K562 (cell line): ENCODE data around the gene IMMP2L. TPM values are rescaled to one million over a fixed set of nuclear protein-coding genes. Genes with fewer than 3 reads are reported as not detected.

Experiments
- ATAC-seq: fragments of 200-7000 bp; cut with Tn5 transposase; 3 replicates; pipeline ENCODE4 v1.9.1; 2020; ENCODE audit warnings: moderate library complexity
- BruUV-seq: library from RNA; stranded (reverse); fragments of 400-500 nt; replicated peaks from 2 replicates; lab custom pipeline; 2021; lab: Mats Ljungman, UMichigan
- CTCF ChIA-PET: fragments of 300-600 bp; formaldehyde crosslinking; extraction: SDS; loops from one replicate; lab custom pipeline; 2021; ENCODE audit warnings: low intra/inter-chr PET ratio; lab: Yijun Ruan, JAX
- POLR2A ChIA-PET: fragments of 300-600, 350-650 bp; sonication (Branson Sonifier 250); formaldehyde crosslinking; extraction: SDS; loops from one replicate; lab custom pipeline; 2021; ENCODE audit warnings: antibody characterized with exemption, inconsistent platforms; lab: Yijun Ruan, JAX
- DNase-seq, 4 experiments: peaks; one replicate each; pipeline versions ENCODE4 v3.0.0 to v3.0.0-alpha.2; 2011 to 2018; ENCODE audit warnings: low spot score in 3 of 4, mixed read lengths in 3 of 4; ENCODE audit errors: extremely low read depth in 1 of 4
- FAIRE-seq: peaks from 2 replicates; lab custom pipeline; 2011; peaks lifted over from hg19 to GRCh38; lab: Jason Lieb, UNC
- H2AFZ ChIP-seq: 2 replicates; pipeline ENCODE4 v1.6.0; 2011; ENCODE audit warnings: low read depth, low read length, control low read depth, inconsistent platforms
- H3K27ac ChIP-seq: fragments of 200-600 bp; 3 replicates; pipeline ENCODE4 v1.8.0; 2011; ENCODE audit warnings: low read depth, mild to moderate bottlenecking, control low read depth, inconsistent platforms, low read length, moderate library complexity, mixed read lengths; ENCODE audit errors: extremely low read depth
- H3K27me3 ChIP-seq, 2 experiments: fragments of 300-600 bp in 1 of 2; 2 replicates in 1 of 2; 3 replicates in 1 of 2; pipeline versions ENCODE4 v1.6.0 to v1.8.0; 2011; ENCODE audit warnings: inconsistent platforms in 2 of 2, low read length in 2 of 2, mild to moderate bottlenecking in 1 of 2, mixed read lengths in 1 of 2, moderate library complexity in 1 of 2; ENCODE audit not compliant: control insufficient read depth in 2 of 2, insufficient read depth in 2 of 2
- H3K36me3 ChIP-seq: fragments of 300-600 bp; 3 replicates; pipeline ENCODE4 v1.8.0; 2011; ENCODE audit warnings: mild to moderate bottlenecking, low read length, inconsistent platforms; ENCODE audit not compliant: control insufficient read depth, insufficient read depth
- H3K4me1 ChIP-seq, 2 experiments: fragments of 200-600 bp in 1 of 2; replicated peaks in 1 of 2; 2 replicates in 1 of 2; 3 replicates in 1 of 2; pipeline versions ENCODE4 v1.5.1 to v1.8.0; 2011; ENCODE audit warnings: inconsistent platforms in 2 of 2, low read length in 2 of 2, mild to moderate bottlenecking in 1 of 2, mixed read lengths in 1 of 2, moderate library complexity in 1 of 2; ENCODE audit not compliant: control insufficient read depth in 2 of 2, insufficient read depth in 2 of 2
- H3K4me2 ChIP-seq: 2 replicates; pipeline ENCODE4 v1.6.1; 2011; ENCODE audit warnings: low read length, control low read depth, inconsistent platforms, mixed read lengths; ENCODE audit not compliant: insufficient read depth
- H3K4me3 ChIP-seq: fragments of 200-600 bp; sonication (generic), shearing (Covaris generic); 2 replicates; pipeline ENCODE4 v1.5.1; 2016; ENCODE audit warnings: control low read depth, inconsistent platforms
- H3K79me2 ChIP-seq: fragments of 200-600 bp; 3 replicates; pipeline ENCODE4 v1.8.0; 2011; ENCODE audit warnings: low read length, inconsistent platforms; ENCODE audit not compliant: control insufficient read depth, insufficient read depth
- H3K9ac ChIP-seq, 2 experiments: 2 replicates each; pipeline versions ENCODE4 v1.6.0 to v1.6.1; 2011; ENCODE audit warnings: low read depth in 2 of 2, low read length in 2 of 2, control low read depth in 1 of 2, inconsistent platforms in 1 of 2, mild to moderate bottlenecking in 1 of 2, mixed read lengths in 1 of 2; ENCODE audit not compliant: insufficient read depth in 1 of 2
- H3K9me1 ChIP-seq: one replicate; pipeline ENCODE4 v1.6.0; 2011; ENCODE audit warnings: inconsistent platforms, mild to moderate bottlenecking, low read length, moderate library complexity; ENCODE audit not compliant: control insufficient read depth, insufficient read depth
- H3K9me3 ChIP-seq: replicated peaks from 2 replicates; pipeline ENCODE4 v1.5.1; 2011; ENCODE audit warnings: low read depth, low read length, inconsistent platforms; ENCODE audit not compliant: control insufficient read depth, insufficient read depth
- H4K20me1 ChIP-seq: replicated peaks from 2 replicates; pipeline ENCODE4 v1.6.1; 2011; ENCODE audit warnings: low read length, inconsistent platforms, mixed read lengths; ENCODE audit not compliant: control insufficient read depth, insufficient read depth
- ATF1 ChIP-seq, 2 experiments: fragments of 450-650 bp in 1 of 2; IDR thresholded peaks; 2 replicates each; pipeline ENCODE4 v1.6.1; 2016; ENCODE audit warnings: missing compliant biosample characterization in 1 of 2, missing genetic modification characterization in 1 of 2
- CBX3 ChIP-seq, 2 experiments: IDR thresholded peaks; 1 replicate in 1 of 2; 2 replicates in 1 of 2; pipeline ENCODE4 v1.6.1; 2012; ENCODE audit warnings: inconsistent platforms in 2 of 2, low read length in 2 of 2, borderline replicate concordance in 1 of 2, control low read depth in 1 of 2
- CREM ChIP-seq: IDR thresholded peaks from 2 replicates; pipeline ENCODE4 v1.6.1; 2014; ENCODE audit warnings: antibody characterized with exemption, low read depth
- KLF10 ChIP-seq: fragments of 250-450 bp; sonication (Bioruptor Pico); IDR thresholded peaks from 2 replicates; pipeline ENCODE4 v1.6.1; 2021; ENCODE audit warnings: matching md5 sums
- RBBP5 ChIP-seq: fragments of 200-600 bp; sonication (generic); IDR thresholded peaks from 2 replicates; pipeline ENCODE4 v1.6.1; 2012; ENCODE audit warnings: borderline replicate concordance, mild to moderate bottlenecking, low read length, control low read depth, inconsistent platforms; ENCODE audit not compliant: insufficient read depth, poor library complexity, severe bottlenecking
- RCOR1 ChIP-seq, 2 experiments: IDR thresholded peaks; 2 replicates each; pipeline ENCODE4 v1.6.1; 2012; ENCODE audit warnings: low read depth in 2 of 2, low read length in 2 of 2, borderline replicate concordance in 1 of 2, improper control_type of control experiment in 1 of 2
- STAG1 ChIP-seq: sonication (generic); formaldehyde crosslinking; IDR thresholded peaks from 2 replicates; pipeline ENCODE4 v1.5.0; 2020; ENCODE audit warnings: missing genetic modification reagents, borderline replicate concordance
- TCFL5 ChIP-seq: fragments of 250-450 bp; sonication (Bioruptor Pico); conservative IDR thresholded peaks from 2 replicates; pipeline ENCODE4 v1.6.1; 2021; ENCODE audit warnings: mild to moderate bottlenecking, moderate library complexity, matching md5 sums
- ZNF197 ChIP-seq: fragments of 200-800 bp; sonication (Bioruptor generic); IDR thresholded peaks from 2 replicates; pipeline ENCODE4 v1.6.1; 2016; ENCODE audit warnings: low read depth, missing genetic modification characterization, missing compliant biosample characterization
- ZNF217 ChIP-seq: sonication (generic); formaldehyde crosslinking; IDR thresholded peaks from 2 replicates; pipeline ENCODE4 v1.8.0; 2022; ENCODE audit warnings: mild to moderate bottlenecking, missing genetic modification reagents
- ZNF699 ChIP-seq: fragments of 250-450 bp; sonication (Bioruptor Pico); IDR thresholded peaks from 2 replicates; pipeline ENCODE4 v1.8.0; 2021; ENCODE audit warnings: mild to moderate bottlenecking, moderate library complexity; ENCODE audit not compliant: insufficient replicate concordance
- WGBS: fragments of 100-300 bp; shearing (Covaris generic); methylation state at CpG from one replicate; pipeline ENCODE4 v1.1.6; 2016; ENCODE audit warnings: low coverage, mixed read lengths; ENCODE audit not compliant: insufficient coverage; ENCODE audit errors: missing lambda C conversion rate; 5-methylcytosine and 5-hydroxymethylcytosine counted together
- in situ Hi-C: fragments of 300-500 bp; cut with MboI; formaldehyde crosslinking; loops from 4 replicates; pipeline ENCODE4 v1.15.0; 2018; ENCODE audit warnings: inconsistent platforms, mixed read lengths
- intact Hi-C: fragments of 100-400 bp; cut with micrococcal nuclease; formaldehyde crosslinking; loops from 2 replicates; pipeline ENCODE4 v1.14.2; 2022
- polyA plus RNA-seq, 8 experiments: library from polyadenylated mRNA; depleted of rRNA in 4 of 8; stranded (reverse) in 5 of 8; unstranded in 3 of 8; fragments of >200 nt; fragmentation: Nextera tagmentation in 2 of 8; fragmentation: Illumina TruSeq in 1 of 8; extraction: Ambion mirVana in 2 of 8; extraction: Trizol in 1 of 8; gene quantifications; 2 replicates each; pipeline versions ENCODE4 v1.2.1 to v1.2.3, GENCODE V29; 2011 to 2014; ENCODE audit warnings: inconsistent platforms in 1 of 8, missing spikeins in 1 of 8
- total RNA-seq, 7 experiments: library from RNA; depleted of rRNA in 6 of 7; stranded (reverse); fragments of >200 nt in 6 of 7; fragmentation: Illumina TruSeq in 2 of 7; extraction: Trizol in 2 of 7; gene quantifications; 2 replicates each; pipeline versions ENCODE4 v1.2.1 to v1.2.3, GENCODE V29; 2011 to 2021; ENCODE audit warnings: low replicate concordance in 1 of 7
- TF ChIP-seq, protein P1 (sequence below): fragments of 250-450 bp; sonication (Bioruptor Pico); IDR thresholded peaks from 2 replicates; pipeline ENCODE4 v1.8.0; 2021; ENCODE audit warnings: mild to moderate bottlenecking, moderate library complexity
- TF ChIP-seq, protein P2 (sequence below): sonication (generic); IDR thresholded peaks from 2 replicates; pipeline ENCODE4 v1.6.1; 2016
- TF ChIP-seq, protein P3 (sequence below): fragments of 450-650 bp; IDR thresholded peaks from 2 replicates; pipeline ENCODE4 v1.6.1; 2016; ENCODE audit warnings: mild to moderate bottlenecking
- TF ChIP-seq, protein P4 (sequence below), 3 experiments: IDR thresholded peaks in 2 of 3; conservative IDR thresholded peaks in 1 of 3; 2 replicates each; pipeline ENCODE4 v1.5.1; 2011 to 2012; ENCODE audit warnings: low read length in 3 of 3, mild to moderate bottlenecking in 3 of 3, control low read depth in 2 of 3, improper control_type of control experiment in 1 of 3, inconsistent platforms in 1 of 3, low read depth in 1 of 3, mixed read lengths in 1 of 3, moderate library complexity in 1 of 3; ENCODE audit not compliant: insufficient read depth in 2 of 3

IMMP2L gene
- total and polyA plus RNA-seq, 9 of the 15 experiments (the other 6 are each of a cell fraction or from before 2014, with no cell fraction given), result 29.7 to 116 (median 53.0) TPM

DNA sequence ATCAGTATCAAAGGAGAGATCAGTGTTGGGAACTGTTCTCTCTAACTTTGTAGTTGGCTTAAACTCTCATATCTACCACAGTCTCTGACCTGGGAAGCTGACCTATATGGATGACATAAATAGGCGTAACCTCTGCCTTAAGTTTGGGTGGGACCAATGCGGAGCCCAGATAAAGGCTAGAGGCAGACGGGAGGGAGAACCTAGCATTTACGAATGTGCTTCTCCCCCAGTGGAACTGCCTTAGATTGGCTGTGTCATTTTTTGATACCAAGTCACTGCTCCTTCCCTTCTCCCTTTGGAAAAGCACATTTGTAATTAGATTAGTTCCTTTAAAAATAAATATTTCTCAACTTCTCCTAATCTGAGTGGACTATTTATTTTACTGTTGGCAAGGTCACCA is 495.0 kb downstream of the IMMP2L start:
- ChIA-PET POLR2A (no interaction called here), CTCF (interaction anchor here (0.6 kb wide), 1 partner anchor 23 kb away, joined by 3 read pairs; no protein-coding TSS in a partner anchor)
- 9% methylated on average over 4 of the region's 4 CpGs for WGBS
- Histone ChIP-seq H3K4me2 (no peak overlapping the region), H3K27ac (peak overlapping the region; percentile 2; the same call in 1 of the 3 replicates), H3K9ac (no peak overlapping the region), H3K36me3 (no peaks in the 10 kb centered on the region), H2AFZ (no peak overlapping the region), H3K9me3 (peaks cover 6% of the 10 kb centered on the region; the same call in 1 of the 2 replicates), H4K20me1 (no peaks in the 10 kb centered on the region), H3K4me1 (peaks cover 4 to 10% of the 10 kb centered on the region in 2 experiments; a peak in 3 of 5 replicates), H3K4me3 (no peak overlapping the region), H3K27me3 (no peaks in the 10 kb centered on the region), H3K9me1 (no peaks in the 10 kb centered on the region), H3K79me2 (no peaks in the 10 kb centered on the region)
- ATAC-seq, result peak; percentile 97
- no TSS peak for BruUV-seq
- in situ Hi-C loops, result no loop called here
- FAIRE-seq, result peak; percentile 32
- DNase-seq, result peak; percentile 19 to 72 (median 35)
- intact Hi-C loops, result no loop called here
- TF ChIP-seq, protein P1, sequence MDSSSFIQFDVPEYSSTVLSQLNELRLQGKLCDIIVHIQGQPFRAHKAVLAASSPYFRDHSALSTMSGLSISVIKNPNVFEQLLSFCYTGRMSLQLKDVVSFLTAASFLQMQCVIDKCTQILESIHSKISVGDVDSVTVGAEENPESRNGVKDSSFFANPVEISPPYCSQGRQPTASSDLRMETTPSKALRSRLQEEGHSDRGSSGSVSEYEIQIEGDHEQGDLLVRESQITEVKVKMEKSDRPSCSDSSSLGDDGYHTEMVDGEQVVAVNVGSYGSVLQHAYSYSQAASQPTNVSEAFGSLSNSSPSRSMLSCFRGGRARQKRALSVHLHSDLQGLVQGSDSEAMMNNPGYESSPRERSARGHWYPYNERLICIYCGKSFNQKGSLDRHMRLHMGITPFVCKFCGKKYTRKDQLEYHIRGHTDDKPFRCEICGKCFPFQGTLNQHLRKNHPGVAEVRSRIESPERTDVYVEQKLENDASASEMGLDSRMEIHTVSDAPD, result no peak
- TF ChIP-seq ZNF699 (CRISPR knock-in tag), result no peak
- TF ChIP-seq ZNF197 (CRISPR knock-in tag), result no peak
- TF ChIP-seq, protein P2, sequence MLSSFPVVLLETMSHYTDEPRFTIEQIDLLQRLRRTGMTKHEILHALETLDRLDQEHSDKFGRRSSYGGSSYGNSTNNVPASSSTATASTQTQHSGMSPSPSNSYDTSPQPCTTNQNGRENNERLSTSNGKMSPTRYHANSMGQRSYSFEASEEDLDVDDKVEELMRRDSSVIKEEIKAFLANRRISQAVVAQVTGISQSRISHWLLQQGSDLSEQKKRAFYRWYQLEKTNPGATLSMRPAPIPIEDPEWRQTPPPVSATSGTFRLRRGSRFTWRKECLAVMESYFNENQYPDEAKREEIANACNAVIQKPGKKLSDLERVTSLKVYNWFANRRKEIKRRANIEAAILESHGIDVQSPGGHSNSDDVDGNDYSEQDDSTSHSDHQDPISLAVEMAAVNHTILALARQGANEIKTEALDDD, result peak; percentile 48; the same call in 1 of the 2 replicates
- peak in 1 of 2 experiments; percentile 54; a peak in 1 of 3 replicates for TF ChIP-seq CBX3 (IDR thresholded peaks at IDR 0.05; ENCODE audit: borderline replicate concordance in 1 of 2, low read length in 2 of 2)
- no peak for TF ChIP-seq STAG1 (CRISPR knock-in tag)
- peak in 1 of 2 experiments; percentile 24; a peak in 1 of 4 replicates for TF ChIP-seq RCOR1 (IDR thresholded peaks at IDR 0.05; ENCODE audit: borderline replicate concordance in 1 of 2, low read depth in 2 of 2, low read length in 2 of 2)
- TF ChIP-seq RBBP5, result no peak
- no peak for TF ChIP-seq ZNF217
- TF ChIP-seq, protein P3, sequence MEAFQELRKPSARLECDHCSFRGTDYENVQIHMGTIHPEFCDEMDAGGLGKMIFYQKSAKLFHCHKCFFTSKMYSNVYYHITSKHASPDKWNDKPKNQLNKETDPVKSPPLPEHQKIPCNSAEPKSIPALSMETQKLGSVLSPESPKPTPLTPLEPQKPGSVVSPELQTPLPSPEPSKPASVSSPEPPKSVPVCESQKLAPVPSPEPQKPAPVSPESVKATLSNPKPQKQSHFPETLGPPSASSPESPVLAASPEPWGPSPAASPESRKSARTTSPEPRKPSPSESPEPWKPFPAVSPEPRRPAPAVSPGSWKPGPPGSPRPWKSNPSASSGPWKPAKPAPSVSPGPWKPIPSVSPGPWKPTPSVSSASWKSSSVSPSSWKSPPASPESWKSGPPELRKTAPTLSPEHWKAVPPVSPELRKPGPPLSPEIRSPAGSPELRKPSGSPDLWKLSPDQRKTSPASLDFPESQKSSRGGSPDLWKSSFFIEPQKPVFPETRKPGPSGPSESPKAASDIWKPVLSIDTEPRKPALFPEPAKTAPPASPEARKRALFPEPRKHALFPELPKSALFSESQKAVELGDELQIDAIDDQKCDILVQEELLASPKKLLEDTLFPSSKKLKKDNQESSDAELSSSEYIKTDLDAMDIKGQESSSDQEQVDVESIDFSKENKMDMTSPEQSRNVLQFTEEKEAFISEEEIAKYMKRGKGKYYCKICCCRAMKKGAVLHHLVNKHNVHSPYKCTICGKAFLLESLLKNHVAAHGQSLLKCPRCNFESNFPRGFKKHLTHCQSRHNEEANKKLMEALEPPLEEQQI, result peak; percentile 21; the same call in 1 of the 2 replicates
- no peak for TF ChIP-seq KLF10 (CRISPR knock-in tag)
- TF ChIP-seq TCFL5 (CRISPR knock-in tag), result no peak
- TF ChIP-seq, protein P4, sequence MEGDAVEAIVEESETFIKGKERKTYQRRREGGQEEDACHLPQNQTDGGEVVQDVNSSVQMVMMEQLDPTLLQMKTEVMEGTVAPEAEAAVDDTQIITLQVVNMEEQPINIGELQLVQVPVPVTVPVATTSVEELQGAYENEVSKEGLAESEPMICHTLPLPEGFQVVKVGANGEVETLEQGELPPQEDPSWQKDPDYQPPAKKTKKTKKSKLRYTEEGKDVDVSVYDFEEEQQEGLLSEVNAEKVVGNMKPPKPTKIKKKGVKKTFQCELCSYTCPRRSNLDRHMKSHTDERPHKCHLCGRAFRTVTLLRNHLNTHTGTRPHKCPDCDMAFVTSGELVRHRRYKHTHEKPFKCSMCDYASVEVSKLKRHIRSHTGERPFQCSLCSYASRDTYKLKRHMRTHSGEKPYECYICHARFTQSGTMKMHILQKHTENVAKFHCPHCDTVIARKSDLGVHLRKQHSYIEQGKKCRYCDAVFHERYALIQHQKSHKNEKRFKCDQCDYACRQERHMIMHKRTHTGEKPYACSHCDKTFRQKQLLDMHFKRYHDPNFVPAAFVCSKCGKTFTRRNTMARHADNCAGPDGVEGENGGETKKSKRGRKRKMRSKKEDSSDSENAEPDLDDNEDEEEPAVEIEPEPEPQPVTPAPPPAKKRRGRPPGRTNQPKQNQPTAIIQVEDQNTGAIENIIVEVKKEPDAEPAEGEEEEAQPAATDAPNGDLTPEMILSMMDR (IDR thresholded peaks at IDR 0.05 in 2 of 3, conservative IDR thresholded peaks at IDR 0.05 in 1 of 3; ENCODE audit: insufficient read depth in 2 of 3, low read depth in 1 of 3, low read length in 3 of 3), result no peak
- TF ChIP-seq CREM, result 0 out of 2 replicates have a peak, but pooled peaks have one; percentile 13
- no peak for TF ChIP-seq ATF1 (CRISPR knock-in tag; IDR thresholded peaks at IDR 0.05)
- 0 out of 2 replicates have a peak, but pooled peaks have one; percentile 21 for TF ChIP-seq ATF1 (tag; IDR thresholded peaks at IDR 0.05)
